ENCODE data around the gene CENPV.

Gene CENPV

DNA sequence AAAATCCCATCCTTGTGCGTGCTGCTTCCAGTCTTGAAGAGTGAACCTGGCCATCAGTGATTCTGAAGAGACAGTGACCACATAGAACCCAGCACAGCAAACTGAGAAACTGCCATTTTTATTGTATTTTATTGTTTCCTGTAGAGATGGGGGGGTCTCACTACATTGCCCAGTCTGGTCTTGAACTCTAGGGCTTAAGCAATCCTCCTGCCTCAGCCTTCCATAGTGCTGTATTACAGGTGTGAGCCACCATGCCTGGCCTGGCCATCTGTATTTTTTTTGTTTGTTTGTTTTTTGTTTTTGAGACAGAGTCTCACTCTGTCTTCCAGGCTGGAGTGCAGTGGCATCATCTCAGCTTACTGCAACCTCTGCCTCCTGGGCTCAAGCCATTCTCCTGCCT lies 13.9 kb downstream of the CENPV start:
- Histone ChIP-seq H3K36me3 (ENCODE audit: insufficient read depth, low read length) (peaks cover 24% of the 10 kb centered on the region), H3K27ac (ENCODE audit: low read depth, low read length) (no peak overlapping the region), H3K4me1 (ENCODE audit: insufficient read depth, low read length) (no peaks in the 10 kb centered on the region), H3K9ac (ENCODE audit: low read depth, low read length) (no peak overlapping the region), H3K4me3 (ENCODE audit: low read length) (no peak overlapping the region), H3K9me3 (ENCODE audit: insufficient read depth, low read depth, low read length) (no peaks in the 10 kb centered on the region), H3K27me3 (ENCODE audit: insufficient read depth, low read length) (no peaks in the 10 kb centered on the region)
- WGBS = 89% methylated on average over 1 of the region's 1 CpG

GRCh38 chr17:16338391-16338790 lies 14.9 kb downstream of the CENPV start:
- 92% methylated on average over 2 of the region's 3 CpGs for WGBS

GRCh38 chr17:16329519-16330271 lies 23.6 kb downstream of the CENPV start:
- H3K4me1 ChIP-seq (ENCODE audit: insufficient read depth, low read length) = 0 out of 2 replicates have a peak, but pooled peaks cover 3% of the 10 kb centered on the region
- H3K36me3 ChIP-seq (ENCODE audit: insufficient read depth, low read length) = peaks cover 22% of the 10 kb centered on the region
- no peak overlapping the region for H3K9ac ChIP-seq (ENCODE audit: low read depth, low read length)
- no peaks in the 10 kb centered on the region for H3K9me3 ChIP-seq (ENCODE audit: insufficient read depth, low read depth, low read length)
- H3K27ac ChIP-seq (ENCODE audit: low read depth, low read length) = no peak overlapping the region; the same call in 1 of the 2 replicates
- 89% methylated on average over 11 of the region's 11 CpGs for WGBS
- no peak overlapping the region for H3K4me3 ChIP-seq (ENCODE audit: low read length)
- no peaks in the 10 kb centered on the region for H3K27me3 ChIP-seq (ENCODE audit: insufficient read depth, low read length)

More at GRCh38 chr17:16338391-16338790, 14.9 kb downstream of the CENPV start:
- Histone ChIP-seq H3K27ac (ENCODE audit: low read depth, low read length) (no peak overlapping the region), H3K9me3 (ENCODE audit: insufficient read depth, low read depth, low read length) (no peaks in the 10 kb centered on the region), H3K9ac (ENCODE audit: low read depth, low read length) (no peak overlapping the region), H3K4me1 (ENCODE audit: insufficient read depth, low read length) (no peaks in the 10 kb centered on the region), H3K4me3 (ENCODE audit: low read length) (no peak overlapping the region), H3K36me3 (ENCODE audit: insufficient read depth, low read length) (peaks cover 14% of the 10 kb centered on the region), H3K27me3 (ENCODE audit: insufficient read depth, low read length) (no peaks in the 10 kb centered on the region)

DNA sequence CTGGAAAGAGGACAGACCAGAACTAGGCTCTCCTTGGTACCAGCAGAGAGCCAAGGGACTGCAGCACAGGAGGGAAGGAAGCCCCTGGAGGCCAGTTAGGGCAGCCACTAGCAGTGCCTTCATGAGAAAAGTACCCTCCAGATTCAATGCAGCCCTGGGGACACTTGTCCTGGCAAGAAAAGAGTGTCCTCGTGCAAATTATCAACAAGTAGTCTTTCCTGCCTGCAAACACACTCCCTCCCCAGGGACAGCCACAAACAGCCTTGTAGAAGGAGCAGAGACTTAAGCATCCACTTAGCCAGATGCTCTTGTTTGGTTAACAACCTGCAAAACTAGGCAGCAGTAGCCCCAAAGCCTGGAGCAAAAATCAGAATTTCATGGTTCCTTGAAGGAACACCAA lies 24.3 kb downstream of the CENPV start:
- Histone ChIP-seq H3K9ac (ENCODE audit: low read depth, low read length) (no peak overlapping the region), H3K4me1 (ENCODE audit: insufficient read depth, low read length) (0 out of 2 replicates have a peak, but pooled peaks cover 3% of the 10 kb centered on the region), H3K36me3 (ENCODE audit: insufficient read depth, low read length) (peaks cover 25% of the 10 kb centered on the region), H3K27ac (ENCODE audit: low read depth, low read length) (no peak overlapping the region), H3K9me3 (ENCODE audit: insufficient read depth, low read depth, low read length) (no peaks in the 10 kb centered on the region), H3K27me3 (ENCODE audit: insufficient read depth, low read length) (no peaks in the 10 kb centered on the region), H3K4me3 (ENCODE audit: low read length) (no peak overlapping the region)
- 75% methylated on average over 1 of the region's 1 CpG for WGBS

DNA sequence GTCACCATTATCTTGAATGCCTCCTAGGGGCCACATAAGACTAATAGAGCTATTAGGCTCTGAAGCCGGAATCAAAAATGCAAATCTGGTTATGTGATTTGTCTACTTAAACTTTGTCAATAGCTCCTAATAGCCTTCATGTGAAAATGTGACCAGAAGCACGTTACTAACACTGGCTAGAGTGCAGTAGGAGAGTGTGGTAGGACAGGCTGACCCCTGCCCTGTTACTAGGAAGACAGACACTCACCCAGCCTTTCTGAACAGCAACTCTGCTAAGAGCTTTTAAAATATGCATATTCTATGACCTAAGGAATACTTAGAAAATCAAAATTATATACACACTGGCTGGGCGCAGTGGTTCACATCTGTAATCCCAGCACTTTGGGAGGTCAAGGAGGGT lies 26.3 kb downstream of the CENPV start:
- Histone ChIP-seq H3K9me3 (ENCODE audit: insufficient read depth, low read depth, low read length) (no peaks in the 10 kb centered on the region), H3K27me3 (ENCODE audit: insufficient read depth, low read length) (no peaks in the 10 kb centered on the region), H3K36me3 (ENCODE audit: insufficient read depth, low read length) (peaks cover 30% of the 10 kb centered on the region), H3K9ac (ENCODE audit: low read depth, low read length) (no peak overlapping the region), H3K4me1 (ENCODE audit: insufficient read depth, low read length) (0 out of 2 replicates have a peak, but pooled peaks cover 3% of the 10 kb centered on the region), H3K4me3 (ENCODE audit: low read length) (no peak overlapping the region), H3K27ac (ENCODE audit: low read depth, low read length) (no peak overlapping the region)
- 89% methylated on average over 3 of the region's 3 CpGs for WGBS

- H3K27me3 ChIP-seq (ENCODE audit: insufficient read depth, low read length) = no peaks in the 10 kb centered on the region
- H3K27ac ChIP-seq (ENCODE audit: low read depth, low read length) = no peak overlapping the region
- no peaks in the 10 kb centered on the region for H3K9me3 ChIP-seq (ENCODE audit: insufficient read depth, low read depth, low read length)
- H3K9ac ChIP-seq (ENCODE audit: low read depth, low read length) = no peak overlapping the region
- H3K36me3 ChIP-seq (ENCODE audit: insufficient read depth, low read length) = peaks cover 30% of the 10 kb centered on the region
- 89% methylated on average over 1 of the region's 1 CpG for WGBS
- no peak overlapping the region for H3K4me3 ChIP-seq (ENCODE audit: low read length)
- 0 out of 2 replicates have a peak, but pooled peaks cover 3% of the 10 kb centered on the region for H3K4me1 ChIP-seq (ENCODE audit: insufficient read depth, low read length)
These were observed 27.3 kb downstream of the CENPV start for GRCh38 chr17:16325964-16326363.

- WGBS = 96% methylated on average over 3 of the region's 3 CpGs
- H3K9me3 ChIP-seq (ENCODE audit: insufficient read depth, low read depth, low read length) = no peaks in the 10 kb centered on the region
- no peak overlapping the region for H3K4me3 ChIP-seq (ENCODE audit: low read length)
- no peaks in the 10 kb centered on the region for H3K27me3 ChIP-seq (ENCODE audit: insufficient read depth, low read length)
- no peak overlapping the region for H3K27ac ChIP-seq (ENCODE audit: low read depth, low read length)
- H3K9ac ChIP-seq (ENCODE audit: low read depth, low read length) = no peak overlapping the region
- H3K4me1 ChIP-seq (ENCODE audit: insufficient read depth, low read length) = no peaks in the 10 kb centered on the region
- H3K36me3 ChIP-seq (ENCODE audit: insufficient read depth, low read length) = peaks cover 36% of the 10 kb centered on the region
These were observed 30.6 kb downstream of the CENPV start for GRCh38 chr17:16322636-16323035.

GRCh38 chr17:16319969-16320368 lies 33.3 kb downstream of the CENPV start:
- Histone ChIP-seq H3K4me3 (ENCODE audit: low read length) (no peak overlapping the region), H3K9ac (ENCODE audit: low read depth, low read length) (no peak overlapping the region), H3K27me3 (ENCODE audit: insufficient read depth, low read length) (no peaks in the 10 kb centered on the region), H3K27ac (ENCODE audit: low read depth, low read length) (no peak overlapping the region), H3K9me3 (ENCODE audit: insufficient read depth, low read depth, low read length) (no peaks in the 10 kb centered on the region), H3K36me3 (ENCODE audit: insufficient read depth, low read length) (peaks cover 17% of the 10 kb centered on the region), H3K4me1 (ENCODE audit: insufficient read depth, low read length) (no peaks in the 10 kb centered on the region)
- 67% methylated on average over 3 of the region's 3 CpGs for WGBS

DNA sequence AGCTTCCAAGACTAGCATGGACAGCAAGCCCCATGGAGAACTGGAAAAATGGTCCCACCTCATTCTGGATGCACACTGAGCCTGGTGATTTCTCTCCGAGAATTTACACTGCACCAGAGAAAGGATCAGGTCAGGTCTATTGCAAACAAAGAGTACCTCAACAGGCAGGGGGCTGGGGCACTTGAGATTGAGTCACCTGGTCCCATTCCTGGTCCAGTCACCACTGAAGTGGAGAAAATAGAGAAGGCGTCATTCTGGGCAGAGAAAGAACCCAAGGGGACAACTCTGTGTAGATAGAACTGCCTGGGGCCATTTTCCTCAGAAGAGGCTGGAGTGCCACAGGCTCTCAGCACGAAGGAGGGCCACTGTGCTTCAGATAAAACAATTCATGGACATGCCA lies 38.4 kb downstream of the CENPV start:
- Histone ChIP-seq H3K4me1 (ENCODE audit: insufficient read depth, low read length) (no peaks in the 10 kb centered on the region), H3K27me3 (ENCODE audit: insufficient read depth, low read length) (no peaks in the 10 kb centered on the region), H3K9me3 (ENCODE audit: insufficient read depth, low read depth, low read length) (peaks cover 4% of the 10 kb centered on the region; the same call in 1 of the 2 replicates), H3K36me3 (ENCODE audit: insufficient read depth, low read length) (peaks cover 24% of the 10 kb centered on the region), H3K9ac (ENCODE audit: low read depth, low read length) (no peak overlapping the region), H3K27ac (ENCODE audit: low read depth, low read length) (no peak overlapping the region), H3K4me3 (ENCODE audit: low read length) (no peak overlapping the region)
- 93% methylated on average over 3 of the region's 3 CpGs for WGBS

DNA sequence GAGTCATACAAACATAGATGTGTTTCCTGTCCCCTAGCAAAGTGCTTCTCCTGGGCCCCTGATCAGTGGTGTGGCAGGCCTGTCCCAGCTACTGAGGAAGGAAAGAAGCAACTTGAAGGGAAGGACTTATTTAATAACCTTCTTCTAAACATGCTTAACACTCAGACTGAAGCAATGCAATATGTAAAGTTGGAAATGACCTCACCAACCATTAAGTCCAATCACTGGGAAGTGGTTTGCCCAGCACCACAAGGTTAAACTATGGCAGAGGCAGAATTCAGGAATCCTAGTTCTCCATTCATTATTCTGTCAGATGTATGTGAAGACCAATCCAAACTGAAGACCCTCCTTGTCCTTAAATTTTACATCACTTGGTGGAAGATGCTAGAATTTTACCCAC lies 39.1 kb downstream of the CENPV start:
- Histone ChIP-seq H3K4me3 (ENCODE audit: low read length) (no peak overlapping the region), H3K27me3 (ENCODE audit: insufficient read depth, low read length) (no peaks in the 10 kb centered on the region), H3K9me3 (ENCODE audit: insufficient read depth, low read depth, low read length) (peaks cover 4% of the 10 kb centered on the region; the same call in 1 of the 2 replicates), H3K9ac (ENCODE audit: low read depth, low read length) (no peak overlapping the region), H3K4me1 (ENCODE audit: insufficient read depth, low read length) (no peaks in the 10 kb centered on the region), H3K27ac (ENCODE audit: low read depth, low read length) (no peak overlapping the region), H3K36me3 (ENCODE audit: insufficient read depth, low read length) (peaks cover 24% of the 10 kb centered on the region)

- H3K4me3 ChIP-seq (ENCODE audit: low read length) = no peak overlapping the region
- peaks cover 4% of the 10 kb centered on the region; the same call in 1 of the 2 replicates for H3K9me3 ChIP-seq (ENCODE audit: insufficient read depth, low read depth, low read length)
- no peaks in the 10 kb centered on the region for H3K4me1 ChIP-seq (ENCODE audit: insufficient read depth, low read length)
- H3K27ac ChIP-seq (ENCODE audit: low read depth, low read length) = no peak overlapping the region
- H3K27me3 ChIP-seq (ENCODE audit: insufficient read depth, low read length) = no peaks in the 10 kb centered on the region
- peaks cover 19% of the 10 kb centered on the region for H3K36me3 ChIP-seq (ENCODE audit: insufficient read depth, low read length)
- WGBS = 93% methylated on average over 6 of the region's 7 CpGs
- no peak overlapping the region for H3K9ac ChIP-seq (ENCODE audit: low read depth, low read length)
These were observed 39.9 kb downstream of the CENPV start for GRCh38 chr17:16313139-16314090.

Measured in HUES64 (cell line).